IMR-90 (cell line): ENCODE measurements around the gene SHISAL1. TPM values are rescaled to one million over a fixed set of nuclear protein-coding genes. Genes with fewer than 3 reads are reported as not detected.

Source experiments
- ATAC-seq: fragments of 200-7000 bp; cut with Tn5 transposase; 2 replicates; pipeline ENCODE4 v1.9.1; 2020; ENCODE audit warnings: low read depth, mild to moderate bottlenecking, moderate library complexity
- BruUV-seq: library from RNA; stranded (reverse); fragments of 400-500 nt; replicated peaks from 2 replicates; lab custom pipeline; 2021; lab: Mats Ljungman, UMichigan
- CTCF ChIA-PET: fragments of 300-600 bp; formaldehyde crosslinking; extraction: SDS; loops from one replicate; lab custom pipeline; 2021; ENCODE audit warnings: antibody characterized with exemption; lab: Yijun Ruan, JAX
- POLR2A ChIA-PET: fragments of 300-600 bp; sonication (Branson Sonifier 250); formaldehyde crosslinking; loops from one replicate; lab custom pipeline; 2022; ENCODE audit warnings: antibody characterized with exemption; ENCODE audit not compliant: unreplicated experiment; lab: Charles Lee
- DNase-seq: peaks from one replicate; pipeline ENCODE4 v3.0.0; 2013
- H2AFZ ChIP-seq: replicated peaks from 2 replicates; pipeline ENCODE3; 2013; ENCODE audit warnings: low read length, mild to moderate bottlenecking; ENCODE audit not compliant: poor library complexity
- H2AK5ac ChIP-seq: 2 replicates; pipeline ENCODE4 v1.6.1; 2013; ENCODE audit warnings: low read depth, low read length, inconsistent platforms
- H2AK9ac ChIP-seq: replicated peaks from 2 replicates; pipeline ENCODE3; 2013; ENCODE audit warnings: mild to moderate bottlenecking, low read depth, low read length, moderate library complexity; ENCODE audit not compliant: poor library complexity
- H2BK120ac ChIP-seq: 2 replicates; pipeline ENCODE4 v1.6.1; 2013; ENCODE audit warnings: low read depth, low read length, inconsistent platforms
- H2BK15ac ChIP-seq: 3 replicates; pipeline ENCODE4 v1.6.1; 2013; ENCODE audit warnings: low read depth, low read length, inconsistent platforms
- H2BK20ac ChIP-seq: 2 replicates; pipeline ENCODE4 v1.6.1; 2013; ENCODE audit warnings: low read depth, mild to moderate bottlenecking, inconsistent platforms, low read length, moderate library complexity
- H2BK5ac ChIP-seq: 2 replicates; pipeline ENCODE4 v1.6.1; 2013; ENCODE audit warnings: mild to moderate bottlenecking, low read depth, low read length, inconsistent platforms; ENCODE audit not compliant: poor library complexity, severe bottlenecking
- H3K14ac ChIP-seq: replicated peaks from 2 replicates; pipeline ENCODE4 v1.6.1; 2013; ENCODE audit warnings: low read depth, low read length, inconsistent platforms
- H3K18ac ChIP-seq: 2 replicates; pipeline ENCODE4 v1.6.1; 2013; ENCODE audit warnings: low read depth, low read length, control low read depth
- H3K23ac ChIP-seq: 2 replicates; pipeline ENCODE4 v1.6.1; 2013; ENCODE audit warnings: low read depth, low read length, inconsistent platforms
- H3K27ac ChIP-seq: 2 replicates; pipeline ENCODE4 v1.5.1; 2013; ENCODE audit warnings: mild to moderate bottlenecking, control low read depth, low read length; ENCODE audit not compliant: insufficient read depth
- H3K27me3 ChIP-seq: 2 replicates; pipeline ENCODE4 v1.6.1; 2013; ENCODE audit warnings: low read length; ENCODE audit not compliant: control insufficient read depth, insufficient read depth
- H3K36me3 ChIP-seq: 2 replicates; pipeline ENCODE4 v1.6.1; 2013; ENCODE audit warnings: low read length, mixed read lengths; ENCODE audit not compliant: control insufficient read depth, insufficient read depth
- H3K4ac ChIP-seq: 2 replicates; pipeline ENCODE4 v1.6.1; 2013; ENCODE audit warnings: low read depth, low read length, inconsistent platforms
- H3K4me1 ChIP-seq: 2 replicates; pipeline ENCODE4 v1.6.1; 2013; ENCODE audit warnings: low read length, mixed read lengths; ENCODE audit not compliant: control insufficient read depth, insufficient read depth
- H3K4me2 ChIP-seq: 2 replicates; pipeline ENCODE4 v1.6.1; 2013; ENCODE audit warnings: low read depth, mild to moderate bottlenecking, control low read depth, low read length, moderate library complexity
- H3K4me3 ChIP-seq: 2 replicates; pipeline ENCODE4 v1.5.1; 2013; ENCODE audit warnings: low read depth, mild to moderate bottlenecking, control low read depth, low read length, moderate library complexity; ENCODE audit not compliant: insufficient read depth
- H3K56ac ChIP-seq: 2 replicates; pipeline ENCODE4 v1.6.1; 2013; ENCODE audit warnings: low read length, inconsistent platforms; ENCODE audit not compliant: insufficient read depth; ENCODE audit errors: extremely low read depth
- H3K79me1 ChIP-seq, 2 experiments: 2 replicates each; pipeline ENCODE4 v1.6.1; 2013; ENCODE audit warnings: low read length in 2 of 2, inconsistent platforms in 1 of 2, low read depth in 1 of 2
- H3K9ac ChIP-seq: 2 replicates; pipeline ENCODE4 v1.6.1; 2013; ENCODE audit warnings: low read depth, low read length, control low read depth
- H3K9me1 ChIP-seq: 2 replicates; pipeline ENCODE4 v1.6.1; 2013; ENCODE audit warnings: low read length, inconsistent platforms; ENCODE audit not compliant: insufficient read depth
- H3K9me3 ChIP-seq: 2 replicates; pipeline ENCODE4 v1.6.1; 2013; ENCODE audit warnings: low read length; ENCODE audit not compliant: control insufficient read depth, insufficient read depth
- H4K20me1 ChIP-seq: 2 replicates; pipeline ENCODE4 v1.6.1; 2013; ENCODE audit warnings: low read length, inconsistent platforms; ENCODE audit not compliant: insufficient read depth
- H4K5ac ChIP-seq: 2 replicates; pipeline ENCODE4 v1.6.1; 2013; ENCODE audit warnings: mild to moderate bottlenecking, low read depth, low read length, control low read depth
- H4K8ac ChIP-seq, 2 experiments: 2 replicates each; pipeline ENCODE4 v1.6.1; 2013; ENCODE audit warnings: low read depth in 2 of 2, low read length in 2 of 2, control low read depth in 1 of 2, inconsistent platforms in 1 of 2
- H4K91ac ChIP-seq: 2 replicates; pipeline ENCODE4 v1.6.1; 2013; ENCODE audit warnings: low read depth, low read length, inconsistent platforms; ENCODE audit not compliant: insufficient read depth
- BHLHE40 ChIP-seq: fragments of 150-350 bp; IDR thresholded peaks from 2 replicates; pipeline ENCODE4 v1.6.1; 2016; ENCODE audit warnings: mild to moderate bottlenecking, low read depth, low read length
- CEBPB ChIP-seq: IDR thresholded peaks from 2 replicates; pipeline ENCODE4 v1.6.1; 2012; ENCODE audit warnings: low read depth, low read length, improper control_type of control experiment
- CHD1 ChIP-seq: IDR thresholded peaks from 2 replicates; pipeline ENCODE4 v1.6.1; 2012; ENCODE audit warnings: low read depth, low read length, improper control_type of control experiment
- CTCF ChIP-seq: conservative IDR thresholded peaks from 2 replicates; pipeline ENCODE4 v1.5.1; 2012; ENCODE audit warnings: mild to moderate bottlenecking, low read depth, low read length, improper control_type of control experiment
- FOS ChIP-seq: fragments of 150-350 bp; IDR thresholded peaks from 2 replicates; pipeline ENCODE4 v1.6.1; 2016; ENCODE audit warnings: low read depth, low read length
- MAFK ChIP-seq: IDR thresholded peaks from 2 replicates; pipeline ENCODE4 v1.6.1; 2012; ENCODE audit warnings: low read depth, low read length, improper control_type of control experiment
- MAZ ChIP-seq: IDR thresholded peaks from 2 replicates; pipeline ENCODE4 v1.6.1; 2012; ENCODE audit warnings: low read depth, mild to moderate bottlenecking, low read length, improper control_type of control experiment, moderate library complexity, borderline replicate concordance
- MXI1 ChIP-seq: IDR thresholded peaks from 2 replicates; pipeline ENCODE4 v1.6.1; 2012; ENCODE audit warnings: low read depth, mild to moderate bottlenecking, low read length, moderate library complexity, borderline replicate concordance
- NFE2L2 ChIP-seq: fragments of 150-350 bp; IDR thresholded peaks from 2 replicates; pipeline ENCODE4 v1.6.1; 2016; ENCODE audit warnings: low read depth, mild to moderate bottlenecking, low read length
- POLR2A ChIP-seq: IDR thresholded peaks from 2 replicates; pipeline ENCODE4 v1.6.1; 2012; ENCODE audit warnings: mild to moderate bottlenecking, low read depth, low read length
- RAD21 ChIP-seq: IDR thresholded peaks from 2 replicates; pipeline ENCODE4 v1.6.1; 2012; ENCODE audit warnings: low read length, improper control_type of control experiment
- RCOR1 ChIP-seq: IDR thresholded peaks from 2 replicates; pipeline ENCODE4 v1.6.1; 2012; ENCODE audit warnings: mild to moderate bottlenecking, low read length, improper control_type of control experiment; ENCODE audit not compliant: insufficient replicate concordance
- RFX5 ChIP-seq: IDR thresholded peaks from 2 replicates; pipeline ENCODE4 v1.8.0; 2012; ENCODE audit warnings: low read depth, mild to moderate bottlenecking, low read length, moderate library complexity
- SMC3 ChIP-seq: fragments of 150-350 bp; IDR thresholded peaks from 2 replicates; pipeline ENCODE4 v1.6.1; 2016; ENCODE audit warnings: low read depth, mild to moderate bottlenecking, antibody characterized with exemption, low read length, moderate library complexity
- USF2 ChIP-seq: fragments of 150-350 bp; IDR thresholded peaks from 2 replicates; pipeline ENCODE4 v1.6.1; 2017; ENCODE audit warnings: mild to moderate bottlenecking, antibody characterized with exemption, low read length, low read depth
- WGBS, 2 experiments: methylation state at CpG; one replicate each; pipeline versions ENCODE4 v1.1.5 to v1.1.7; 2013; ENCODE audit warnings: missing lambda C conversion rate in 2 of 2; ENCODE audit not compliant: insufficient read length in 1 of 2; ENCODE audit errors: extremely low coverage in 2 of 2; 5-methylcytosine and 5-hydroxymethylcytosine counted together
- dilution Hi-C: fragments of 300-500 bp; cut with HindIII; formaldehyde crosslinking; loops from one replicate; pipeline ENCODE4 v1.14.3; 2018; ENCODE audit warnings: low sequenced_read_pairs; ENCODE audit not compliant: unreplicated experiment
- in situ Hi-C: fragments of 300-500 bp; cut with MboI; formaldehyde crosslinking; loops from 3 replicates; pipeline ENCODE4 v1.14.3; 2019; ENCODE audit warnings: low sequenced_read_pairs, inconsistent platforms, mixed read lengths
- intact Hi-C: fragments of 100-400 bp; cut with micrococcal nuclease; formaldehyde crosslinking; loops from 2 replicates; pipeline ENCODE4 v1.10.0; 2022
- polyA plus RNA-seq, 3 experiments: library from polyadenylated mRNA; depleted of rRNA; stranded (reverse); fragments of >200 nt; gene quantifications; 2 replicates each; pipeline ENCODE4 v1.2.3, GENCODE V29; 2012; ENCODE audit warnings: low replicate concordance in 1 of 3
- total RNA-seq: library from RNA; depleted of rRNA; stranded (reverse); fragments of >200 nt; gene quantifications from 2 replicates; pipeline ENCODE4 v1.2.3, GENCODE V29; 2012
- TF ChIP-seq, protein P1 (sequence below): fragments of 150-350 bp; IDR thresholded peaks from 2 replicates; pipeline ENCODE4 v1.6.1; 2016; ENCODE audit warnings: low read depth, mild to moderate bottlenecking, low read length, moderate library complexity, borderline replicate concordance

The SHISAL1 gene
- total and polyA plus RNA-seq, 2 of the 4 experiments (the other 2 are of a cell fraction) = 1.0 to 1.4 TPM

DNA sequence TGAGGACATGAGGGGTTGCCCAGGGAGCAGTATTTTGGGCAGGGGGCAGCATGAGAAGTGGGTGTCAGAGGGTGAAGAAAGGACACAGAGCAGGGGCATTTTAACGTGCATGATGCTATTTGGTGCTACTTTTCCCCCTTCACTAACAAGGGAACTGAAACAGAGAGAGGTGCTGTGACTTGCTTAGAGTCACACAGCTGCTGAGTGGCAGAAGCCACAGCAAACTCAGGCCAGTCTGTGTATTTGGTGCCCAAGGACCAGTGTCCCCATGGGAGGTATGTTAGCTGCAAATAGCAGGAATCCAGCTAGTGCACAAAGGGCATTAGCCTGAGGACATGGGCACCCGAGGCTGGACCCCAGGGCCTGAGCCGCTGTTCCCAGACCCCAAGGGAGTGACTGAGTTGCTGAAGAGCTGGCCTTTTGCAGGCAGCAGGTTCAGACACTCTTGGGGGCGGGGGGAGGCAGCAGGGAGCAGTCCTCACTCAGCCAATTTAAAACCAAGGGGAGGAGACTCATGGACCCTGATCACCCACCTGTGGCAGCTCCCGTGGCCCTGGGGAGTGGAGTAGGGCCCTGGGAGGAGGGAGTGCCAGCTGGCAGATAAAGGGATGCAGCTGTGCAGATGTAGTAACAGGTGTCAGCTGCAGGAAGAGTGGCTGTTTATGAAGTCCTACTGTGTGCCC lies 117.4 kb downstream of the SHISAL1 start:
- Histone ChIP-seq H3K36me3 (no peaks in the 10 kb centered on the region), H2BK15ac (no peak overlapping the region), H3K9ac (no peak overlapping the region), H3K9me3 (no peaks in the 10 kb centered on the region), H2AFZ (no peak overlapping the region), H3K79me1 (no peaks in the 10 kb centered on the region), H3K18ac (no peak overlapping the region), H3K4ac (no peak overlapping the region), H3K27me3 (peaks cover 38% of the 10 kb centered on the region), H2AK5ac (no peak overlapping the region), H3K27ac (no peak overlapping the region), H3K23ac (no peak overlapping the region), H4K8ac (no peak overlapping the region), H3K9me1 (no peaks in the 10 kb centered on the region; the same call in 1 of the 2 replicates), H4K91ac (no peak overlapping the region), H2AK9ac (no peak overlapping the region), H2BK5ac (no peak overlapping the region), H2BK20ac (no peak overlapping the region), H3K4me2 (no peak overlapping the region), H3K14ac (no peak overlapping the region), H4K5ac (no peak overlapping the region), H3K4me1 (peaks cover 2% of the 10 kb centered on the region; the same call in 1 of the 2 replicates), H3K56ac (no peak overlapping the region), H4K20me1 (no peaks in the 10 kb centered on the region), H2BK120ac (no peak overlapping the region), H3K4me3 (no peak overlapping the region)
- in situ Hi-C loops (no loop called here), dilution Hi-C loops (no loop called here), intact Hi-C loops (no loop called here)
- BruUV-seq = no TSS peak
- DNase-seq = no peak
- no peak for ATAC-seq
- TF ChIP-seq RAD21 (no peak), USF2 (no peak), MXI1 (no peak), FOS (no peak), CHD1 (no peak), CTCF (no peak), BHLHE40 (no peak), MAZ (no peak), RFX5 (no peak), NFE2L2 (no peak), SMC3 (no peak), RCOR1 (no peak), MAFK (no peak), POLR2A (no peak), CEBPB (no peak)
- TF ChIP-seq, protein P1, sequence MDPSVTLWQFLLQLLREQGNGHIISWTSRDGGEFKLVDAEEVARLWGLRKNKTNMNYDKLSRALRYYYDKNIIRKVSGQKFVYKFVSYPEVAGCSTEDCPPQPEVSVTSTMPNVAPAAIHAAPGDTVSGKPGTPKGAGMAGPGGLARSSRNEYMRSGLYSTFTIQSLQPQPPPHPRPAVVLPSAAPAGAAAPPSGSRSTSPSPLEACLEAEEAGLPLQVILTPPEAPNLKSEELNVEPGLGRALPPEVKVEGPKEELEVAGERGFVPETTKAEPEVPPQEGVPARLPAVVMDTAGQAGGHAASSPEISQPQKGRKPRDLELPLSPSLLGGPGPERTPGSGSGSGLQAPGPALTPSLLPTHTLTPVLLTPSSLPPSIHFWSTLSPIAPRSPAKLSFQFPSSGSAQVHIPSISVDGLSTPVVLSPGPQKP = no peak
- CTCF ChIA-PET = no interaction called here
- POLR2A ChIA-PET = no interaction called here
- WGBS, 2 experiments = 57% methylated on average over 3 of the region's 5 CpGs; no CpG with 5 or more reads in 1 of the 2 experiments
